Measurements from ENCODE around the gene SKIC8.
A peak's percentile ranks its signal among the peaks of the same experiment; 100 is the strongest.

SKIC8 gene

DNA sequence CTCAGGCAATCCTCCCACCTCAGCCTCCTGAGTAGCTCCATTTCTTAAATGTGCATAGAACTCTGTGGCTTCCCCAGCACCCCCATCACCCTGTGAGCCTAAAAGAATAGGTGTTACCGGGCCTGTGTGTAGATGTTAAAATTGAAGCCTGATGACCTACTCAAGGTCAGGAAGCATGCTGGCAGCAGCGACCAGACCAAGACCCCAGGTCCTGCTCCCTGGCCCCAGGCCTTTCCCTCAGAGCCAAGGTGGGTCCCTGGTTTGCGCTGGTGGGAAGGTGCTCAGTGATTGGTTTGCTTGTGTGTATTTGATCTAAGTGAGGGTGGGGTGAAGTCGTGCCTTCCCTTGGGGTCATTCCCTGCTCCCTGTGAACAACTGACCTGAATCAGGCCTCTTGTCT, 22.4 kb upstream of the SKIC8 start:
- no peak for DNase-seq (ENCODE audit: low spot score)

DNA sequence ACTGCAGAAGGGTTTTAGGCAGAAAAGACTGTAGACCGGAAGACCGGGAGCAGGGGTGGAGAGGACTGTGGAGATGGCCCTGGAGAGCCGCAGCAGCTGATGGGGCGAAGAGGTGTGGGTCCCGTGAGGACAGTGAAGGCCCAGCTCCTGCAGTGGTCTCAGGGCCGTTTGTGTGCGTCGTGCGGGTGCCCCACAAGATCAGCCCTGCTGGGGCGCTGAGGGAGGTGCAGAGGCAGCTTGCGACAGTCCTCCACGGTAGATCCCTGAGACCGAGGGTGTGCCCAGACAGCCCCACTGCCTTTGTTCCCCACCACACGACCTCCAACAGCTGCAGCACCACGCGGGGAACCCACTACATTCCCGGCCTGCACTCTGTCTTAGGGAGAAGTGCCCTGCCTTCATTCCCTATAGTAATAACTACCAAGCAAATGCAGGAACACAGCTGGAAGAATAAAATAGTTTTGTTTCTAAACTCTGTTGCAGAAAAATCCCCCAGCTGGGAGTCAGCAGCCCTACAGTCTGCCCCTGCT, 21.7 kb upstream of the SKIC8 start:
- no peak for DNase-seq (ENCODE audit: low spot score)

- DNase-seq (ENCODE audit: low spot score): no peak
Measured at GRCh38 chr15:78320183-78320582, 20.8 kb upstream of the SKIC8 start.

DNA sequence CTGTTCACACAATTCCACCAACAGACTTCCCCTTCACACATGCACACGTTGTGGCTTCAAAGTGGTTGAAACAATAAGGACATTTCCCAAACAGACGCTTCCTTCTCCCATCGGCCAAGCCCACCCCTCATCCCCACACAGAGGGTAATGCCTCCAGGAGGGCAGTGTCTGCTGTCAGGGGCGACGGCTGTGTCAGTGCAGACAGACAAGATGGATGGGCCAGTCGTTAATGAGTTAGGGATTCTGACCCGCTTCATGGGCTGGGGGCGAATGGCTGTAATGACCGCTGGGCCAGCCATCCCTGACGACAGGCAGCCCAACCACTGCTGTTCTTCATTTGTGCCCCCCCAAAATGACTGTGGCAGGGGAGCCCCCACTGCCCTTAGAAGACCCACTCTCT, 20.2 kb upstream of the SKIC8 start:
- DNase-seq (ENCODE audit: low spot score): no peak

GRCh38 chr15:78317145-78317836, 17.9 kb upstream of the SKIC8 start:
- peak; percentile 64 for DNase-seq (ENCODE audit: low spot score)

GRCh38 chr15:78316283-78317083, 17.1 kb upstream of the SKIC8 start:
- peak; percentile 56 for DNase-seq (ENCODE audit: low spot score)

DNA sequence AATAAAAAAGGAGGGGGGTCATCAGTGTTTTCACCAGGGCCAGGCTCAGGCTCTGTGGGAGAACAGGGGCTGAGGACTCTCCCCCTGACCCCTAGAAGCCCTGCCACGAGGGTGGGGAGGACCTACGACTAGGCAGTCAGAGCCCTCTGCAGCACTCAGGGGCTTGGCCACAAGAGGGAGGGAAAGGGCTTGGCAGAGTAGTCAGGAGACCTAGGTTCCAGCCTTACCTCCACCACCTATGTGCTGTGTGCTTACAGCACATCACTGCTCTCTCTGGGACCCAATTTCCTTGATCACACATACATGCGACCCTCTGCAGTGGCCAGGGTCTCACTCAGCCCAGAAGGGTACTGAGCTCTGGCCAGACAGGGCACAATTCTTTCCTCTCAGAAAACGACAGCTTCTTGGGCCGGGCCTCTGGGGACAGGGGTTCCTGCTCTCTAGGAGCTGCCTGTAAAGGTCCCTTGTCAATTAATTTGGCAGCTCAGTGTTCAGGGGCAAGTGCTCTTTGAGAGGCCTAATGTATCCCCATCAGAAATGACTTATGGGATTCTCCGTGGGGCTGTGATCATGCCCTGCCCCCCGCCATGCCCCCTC, 16.4 kb upstream of the SKIC8 start:
- DNase-seq (ENCODE audit: low spot score): no peak

- no peak for DNase-seq (ENCODE audit: low spot score)
Measured at GRCh38 chr15:78314181-78314581, 14.8 kb upstream of the SKIC8 start.

GRCh38 chr15:78313383-78313782, 14.0 kb upstream of the SKIC8 start:
- DNase-seq (ENCODE audit: low spot score): no peak

DNA sequence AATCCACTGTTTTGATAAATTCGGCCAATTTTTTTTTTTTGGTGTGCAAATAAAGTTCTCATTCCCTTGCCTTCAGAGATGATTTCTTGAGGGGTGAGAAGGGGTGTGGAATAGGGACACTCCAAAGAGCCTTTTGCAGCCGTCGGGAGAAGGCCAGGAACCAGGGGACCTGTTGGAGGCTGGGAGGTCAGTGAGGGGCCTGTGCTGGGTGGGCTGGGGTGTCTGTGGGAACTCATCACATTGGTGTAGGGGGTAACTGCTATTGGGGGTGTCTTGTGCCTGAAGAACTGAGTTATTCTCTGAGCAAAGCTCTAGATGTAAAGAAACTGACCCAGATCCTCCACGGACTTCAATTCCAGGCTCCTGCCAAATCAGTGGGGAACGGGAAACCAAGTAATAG, 13.5 kb upstream of the SKIC8 start:
- DNase-seq (ENCODE audit: low spot score): no peak

DNA sequence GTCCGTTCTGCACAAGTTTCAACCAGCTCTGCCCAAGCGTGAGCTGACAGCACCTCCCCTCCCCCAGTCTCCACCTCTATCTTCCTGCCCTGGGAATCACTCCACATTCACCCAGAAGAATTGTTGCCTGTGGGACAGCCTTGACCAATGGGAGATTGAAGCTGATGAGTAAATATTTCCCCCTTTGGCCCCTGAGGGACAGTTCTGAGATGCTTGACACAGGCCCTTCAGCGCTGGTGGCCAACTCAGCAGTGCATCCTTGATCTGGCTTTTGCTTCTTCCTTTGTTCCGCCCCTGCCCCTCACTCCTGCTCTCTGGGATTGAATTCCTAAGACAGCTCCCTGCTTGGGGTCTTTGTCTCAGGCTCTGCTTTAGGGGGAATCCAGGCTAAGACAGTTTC, 13.1 kb upstream of the SKIC8 start:
- no peak for DNase-seq (ENCODE audit: low spot score)

GRCh38 chr15:78311292-78311691, 11.9 kb upstream of the SKIC8 start:
- no peak for DNase-seq (ENCODE audit: low spot score)

- DNase-seq (ENCODE audit: low spot score): peak; percentile 67
Measured at GRCh38 chr15:78308422-78309032, 9.1 kb upstream of the SKIC8 start.

DNA sequence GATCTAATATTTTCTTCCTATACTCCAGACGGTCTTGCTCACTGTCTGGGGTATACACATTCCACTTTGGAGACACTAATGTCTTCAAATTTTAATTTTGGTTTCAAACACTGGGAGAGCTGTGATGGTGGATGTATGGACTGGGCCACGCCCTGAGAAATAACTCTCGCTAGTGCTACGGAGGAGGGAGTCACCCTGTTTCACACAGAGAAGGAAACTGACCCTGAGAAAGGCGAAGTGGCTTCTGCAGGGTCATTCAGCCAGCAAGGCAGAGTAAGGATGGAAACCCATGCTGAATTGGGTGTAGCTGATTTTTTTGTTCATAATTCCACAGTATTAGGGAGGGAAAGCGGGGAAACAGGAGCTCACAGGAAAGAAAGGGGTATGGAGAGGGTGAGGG, 8.6 kb upstream of the SKIC8 start:
- peak; percentile 25 for DNase-seq (ENCODE audit: low spot score)

DNA sequence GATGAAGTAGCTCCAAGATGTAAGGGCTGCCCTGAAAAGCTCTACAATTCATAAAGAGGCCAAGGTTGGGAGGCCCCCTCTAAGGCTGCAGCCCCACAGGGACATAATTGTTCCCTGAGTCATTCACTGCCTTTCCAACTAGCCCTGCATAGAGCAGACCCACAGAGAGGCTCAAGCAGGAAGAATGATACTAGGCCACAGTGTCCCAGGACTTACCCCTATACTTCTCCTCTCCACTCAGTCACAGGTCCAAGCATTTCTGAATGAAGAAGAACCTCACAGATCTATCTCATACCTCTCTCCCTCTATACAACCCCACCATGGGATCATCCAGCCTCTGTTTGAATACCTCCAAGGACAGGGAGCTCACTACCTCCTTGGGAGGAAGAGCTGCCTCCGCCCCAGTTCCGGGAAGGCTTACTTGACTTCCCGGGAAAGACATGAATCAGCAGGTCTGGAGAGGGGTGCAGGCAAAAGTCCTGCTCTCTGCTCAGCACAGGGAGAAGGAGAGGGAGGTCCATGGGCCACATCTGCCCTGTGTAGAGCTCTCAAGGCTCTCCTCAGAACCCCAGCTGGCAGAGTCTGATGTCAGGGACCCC, 6.9 kb upstream of the SKIC8 start:
- peak; percentile 39 for DNase-seq (ENCODE audit: low spot score)

- DNase-seq (ENCODE audit: low spot score): no peak
Measured at GRCh38 chr15:78304216-78305066, 5.0 kb upstream of the SKIC8 start.

DNA sequence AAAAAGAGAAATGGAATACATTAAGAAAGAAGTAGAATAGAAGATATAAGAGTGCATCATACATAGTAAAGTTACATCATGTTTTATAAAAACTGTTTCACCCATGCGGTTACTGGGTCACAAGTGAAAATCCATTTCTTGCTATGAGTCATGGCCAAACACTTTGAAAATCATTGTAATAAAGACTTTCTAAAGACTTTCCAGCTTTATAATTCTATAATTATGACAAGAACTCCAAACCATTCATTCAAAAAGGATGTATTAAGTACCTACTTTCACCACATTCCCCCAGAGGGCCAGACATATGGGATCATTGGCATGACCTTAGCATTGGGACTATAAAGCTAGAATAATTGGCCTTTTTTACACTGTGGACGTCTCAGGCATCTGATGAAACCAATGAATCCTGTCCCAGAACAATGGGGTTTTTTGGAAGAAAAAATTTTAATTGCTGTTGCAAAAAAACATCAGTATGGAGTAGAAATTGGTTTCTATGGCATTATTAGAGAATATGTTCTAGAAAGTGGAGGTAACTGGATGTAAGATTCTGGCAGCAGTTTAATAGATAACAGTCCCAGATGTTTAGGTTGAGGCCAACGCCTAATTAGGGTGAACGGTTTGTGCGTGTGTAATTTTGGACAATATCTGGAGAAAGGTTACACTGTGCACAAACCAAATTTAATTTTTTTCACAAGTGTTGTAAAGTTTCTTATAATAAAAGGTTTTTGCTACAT, 3.3 kb upstream of the SKIC8 start:
- peak; percentile 45 for DNase-seq (ENCODE audit: low spot score)

DNA sequence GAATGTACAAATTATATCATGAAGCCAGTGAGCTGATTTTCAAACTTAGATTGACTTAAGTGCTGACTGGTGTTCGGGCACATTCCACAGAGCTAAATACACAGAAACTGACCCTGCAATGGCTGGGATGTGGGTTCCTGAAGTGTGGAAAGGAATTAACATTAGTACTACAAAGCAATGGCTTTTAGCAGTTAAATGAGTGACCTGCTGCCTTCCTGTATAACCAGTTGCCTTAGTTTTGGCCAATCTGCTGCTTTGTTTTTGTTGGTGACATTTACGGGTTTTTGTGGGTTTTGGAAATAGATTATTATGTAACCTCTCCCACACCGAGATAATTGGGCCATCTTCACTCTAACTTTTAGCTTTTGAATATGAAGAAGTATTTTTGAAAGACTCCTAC, 2.4 kb upstream of the SKIC8 start:
- DNase-seq (ENCODE audit: low spot score): no peak

DNA sequence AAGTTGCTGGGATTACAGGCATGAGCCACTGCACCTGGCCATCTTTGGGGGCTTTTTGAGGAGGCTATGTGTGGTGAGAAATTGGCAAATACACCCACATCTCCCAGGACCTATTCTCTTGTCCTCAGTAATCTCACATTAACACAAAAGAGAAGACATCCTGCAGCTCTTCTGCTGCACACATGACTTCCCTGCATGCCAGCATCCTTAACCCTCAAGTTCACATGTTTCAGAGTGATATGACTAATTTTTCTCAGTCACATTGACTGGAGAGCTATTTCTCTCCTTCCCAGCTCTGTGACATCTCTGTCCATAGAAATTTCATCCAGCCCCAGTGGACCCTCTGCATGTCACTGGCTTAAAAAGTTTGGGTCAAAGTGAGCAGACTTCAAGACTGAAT, 1.9 kb upstream of the SKIC8 start:
- DNase-seq (ENCODE audit: low spot score): no peak

DNA sequence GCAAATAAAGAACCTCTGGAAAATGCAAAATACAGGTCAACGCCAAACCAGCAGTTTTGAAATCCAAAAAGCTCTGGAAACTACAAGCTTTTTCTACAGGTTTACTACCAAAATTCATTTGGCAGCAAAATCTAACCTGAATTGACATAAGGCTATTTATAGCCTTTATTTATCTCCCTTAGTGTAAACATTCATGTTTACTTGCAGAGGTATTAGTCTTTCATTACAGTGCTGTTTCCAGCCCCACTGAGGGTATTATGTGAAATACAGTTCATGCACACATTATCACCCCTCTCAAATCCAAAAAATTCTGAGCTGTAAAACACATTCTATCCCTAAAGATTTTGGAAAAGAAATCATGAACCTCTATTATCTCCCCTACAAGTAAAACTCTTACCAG, 7.2 kb downstream of the SKIC8 start:
- no peak for DNase-seq (ENCODE audit: low spot score)

- peak; percentile 41 for DNase-seq (ENCODE audit: low spot score)
Measured at GRCh38 chr15:78291698-78292097, 7.7 kb downstream of the SKIC8 start.
